Natural killer cell treated with Interleukin-12 subunit alpha and Interleukin-12 subunit beta and Interleukin-15 and Interleukin-18, amount 100 ng/mL, for 72 hours (primary cell): ENCODE data around the gene ARID4A. TPM values are rescaled to one million over a fixed set of nuclear protein-coding genes. Genes with fewer than 3 reads are reported as not detected.
"Not testable (repeated sequence)": the region's sequence is repeated elsewhere in the genome, so short reads cannot be mapped to it uniquely, and the experiment has no call there.

Experiments
- ATAC-seq, 2 donors: fragments of 150-1000 bp; cut with Tn5 transposase in 1 of 2; sonication (Bioruptor Pico), chemical (Tn5 transposase) in 1 of 2; 2 replicates each; pipeline ENCODE4 v1.10.0; 2021
- DNase-seq: peaks from one replicate; pipeline ENCODE4 v3.0.0; 2022; ENCODE audit warnings: low spot score
- H3K27ac Mint-ChIP-seq, 2 donors: 1 replicate in 1 of 2; 2 replicates in 1 of 2; pipeline ENCODE4 v1.8.0; 2022; ENCODE audit warnings: mixed read lengths in 2 of 2, mild to moderate bottlenecking in 1 of 2, moderate library complexity in 1 of 2
- H3K27me3 Mint-ChIP-seq, 2 donors: 1 replicate in 1 of 2; 2 replicates in 1 of 2; pipeline ENCODE4 v1.8.0; 2022; ENCODE audit warnings: mixed read lengths in 2 of 2
- H3K36me3 Mint-ChIP-seq: one replicate; pipeline ENCODE4 v1.8.0; 2022; ENCODE audit warnings: mixed read lengths
- H3K4me1 Mint-ChIP-seq, 2 donors: 1 replicate in 1 of 2; 2 replicates in 1 of 2; pipeline ENCODE4 v1.8.0; 2022; ENCODE audit warnings: low read depth in 2 of 2, mixed read lengths in 2 of 2, mild to moderate bottlenecking in 1 of 2
- H3K4me3 Mint-ChIP-seq: one replicate; pipeline ENCODE4 v1.8.0; 2022; ENCODE audit warnings: mixed read lengths
- H3K9me3 Mint-ChIP-seq: 2 replicates; pipeline ENCODE4 v1.8.0; 2022; ENCODE audit warnings: mixed read lengths
- total RNA-seq, 2 donors: library from RNA; stranded (reverse); gene quantifications; one replicate each; pipeline ENCODE4 v1.2.3, GENCODE V29; 2022

ARID4A gene
- total RNA-seq, 2 donors from 2014 or later = 33.0 to 35.6 TPM

DNA sequence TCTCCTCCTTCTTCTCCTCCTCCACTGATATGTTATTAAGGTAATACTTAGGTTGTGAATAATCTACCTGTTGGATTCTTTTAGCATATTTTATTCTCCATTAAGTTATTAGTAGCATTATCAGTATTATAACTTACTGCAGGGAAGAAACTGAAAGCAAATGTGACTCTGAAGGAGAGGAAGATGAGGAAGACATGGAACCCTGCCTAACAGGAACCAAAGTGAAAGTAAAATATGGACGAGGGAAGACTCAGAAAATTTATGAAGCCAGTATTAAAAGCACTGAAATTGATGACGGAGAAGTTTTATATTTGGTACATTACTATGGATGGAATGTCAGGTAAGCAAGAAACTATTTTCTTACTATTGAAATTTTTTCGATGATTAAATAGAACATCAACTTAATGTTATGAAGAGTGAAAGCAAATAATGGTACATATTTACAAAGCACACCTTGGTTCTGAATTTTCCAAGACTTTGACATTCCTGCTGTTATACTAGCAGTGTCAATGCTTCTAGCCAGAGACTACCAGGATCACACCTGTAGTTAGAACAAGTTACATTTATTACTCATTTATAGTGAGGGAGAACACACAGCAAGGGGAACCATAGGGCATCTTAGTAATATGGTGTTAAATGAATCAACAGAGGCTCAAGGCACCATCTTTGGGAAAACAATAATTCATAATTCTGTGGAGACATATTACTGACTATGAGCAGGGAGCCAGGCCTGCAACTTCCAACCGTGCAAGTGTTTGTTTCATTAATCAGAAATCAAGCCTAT is 55.4 kb downstream of the ARID4A start:
- DNase-seq = no peak
- Mint-ChIP-seq H3K36me3 (peaks cover 31% of the 10 kb centered on the region), H3K9me3 (no peaks in the 10 kb centered on the region), H3K27me3 (no peaks in the 10 kb centered on the region), H3K4me1 (peaks cover 15 to 21% of the 10 kb centered on the region in 2 donors), H3K27ac (peak overlapping the region; percentile 76 to 90), H3K4me3 (peak overlapping the region; percentile 87)
- ATAC-seq = no peak

DNA sequence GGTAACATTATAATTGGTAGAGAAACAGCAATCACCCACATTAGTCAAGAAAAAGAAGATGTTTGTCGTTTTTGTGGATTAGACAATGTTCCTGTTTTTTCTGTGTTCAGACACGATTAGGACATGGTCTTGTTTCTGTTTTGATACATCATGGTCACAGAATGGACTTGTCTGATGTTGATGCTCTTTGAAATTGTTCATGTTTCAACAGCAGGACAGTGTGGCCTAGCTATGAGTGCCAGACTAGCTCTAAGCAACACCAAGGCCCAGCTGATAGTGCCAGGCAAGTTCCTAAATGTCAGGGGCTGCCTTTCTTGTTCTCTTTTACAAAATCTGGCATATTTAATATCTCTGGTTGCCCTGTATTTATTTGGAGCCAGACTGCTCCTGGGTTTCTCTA is 56.5 kb downstream of the ARID4A start:
- Mint-ChIP-seq H3K4me3 (peak overlapping the region; percentile 10), H3K27me3 (no peaks in the 10 kb centered on the region), H3K4me1 (peaks cover 15 to 21% of the 10 kb centered on the region in 2 donors), H3K27ac (peak overlapping the region; percentile 76 to 90), H3K36me3 (peaks cover 27% of the 10 kb centered on the region), H3K9me3 (no peaks in the 10 kb centered on the region)
- ATAC-seq (no peak), DNase-seq (no peak)

DNA sequence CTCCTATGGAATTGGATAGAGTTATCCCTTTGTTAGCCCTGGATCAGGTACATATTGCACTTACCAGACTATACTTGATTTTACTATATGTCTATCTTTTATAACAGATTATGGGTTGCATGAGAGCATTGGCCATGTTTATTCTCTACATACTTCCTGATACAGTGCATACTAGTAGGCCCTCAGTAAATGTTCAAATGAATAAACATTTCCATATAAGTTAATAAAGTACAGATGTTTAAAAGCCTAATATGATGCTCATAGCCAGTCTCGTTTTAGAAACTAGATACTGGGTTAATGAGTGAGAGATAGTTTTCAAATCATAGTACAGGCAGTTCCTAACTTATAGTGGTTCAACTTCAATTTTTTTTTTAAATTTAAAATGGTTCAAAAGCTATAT is 57.9 kb downstream of the ARID4A start:
- no peaks in the 10 kb centered on the region for H3K9me3 Mint-ChIP-seq
- no peaks in the 10 kb centered on the region for H3K27me3 Mint-ChIP-seq
- H3K4me3 Mint-ChIP-seq = no peak overlapping the region
- ATAC-seq (no peak), DNase-seq (no peak)
- peaks cover 15 to 21% of the 10 kb centered on the region in 2 donors for H3K4me1 Mint-ChIP-seq
- peaks cover 20% of the 10 kb centered on the region for H3K36me3 Mint-ChIP-seq
- no peak overlapping the region for H3K27ac Mint-ChIP-seq

DNA sequence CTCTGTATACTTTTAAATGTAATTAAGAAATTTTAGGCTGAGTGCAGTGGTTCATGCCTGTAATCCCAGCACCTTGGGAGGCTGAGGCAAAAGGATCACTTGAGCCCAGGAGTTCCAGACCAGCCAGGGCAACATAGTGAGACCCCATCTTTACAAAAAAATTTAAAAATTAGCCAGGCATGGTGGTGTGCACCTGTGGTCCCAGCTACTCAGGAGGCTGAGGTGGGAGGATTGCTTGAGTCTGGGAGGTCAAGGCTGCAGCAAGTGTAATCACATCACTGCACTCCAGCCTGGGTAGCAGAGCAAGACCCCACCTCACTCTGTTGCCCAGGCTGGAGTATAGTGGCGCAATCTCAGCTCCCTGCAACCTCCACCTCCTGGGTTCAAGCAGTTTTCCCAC is 63.9 kb downstream of the ARID4A start:
- not testable (repeated sequence) for H3K4me3 Mint-ChIP-seq, H3K9me3 Mint-ChIP-seq, H3K27me3 Mint-ChIP-seq, H3K27ac Mint-ChIP-seq, DNase-seq, ATAC-seq, H3K4me1 Mint-ChIP-seq
- peaks cover 13% of the 10 kb centered on the region for H3K36me3 Mint-ChIP-seq

DNA sequence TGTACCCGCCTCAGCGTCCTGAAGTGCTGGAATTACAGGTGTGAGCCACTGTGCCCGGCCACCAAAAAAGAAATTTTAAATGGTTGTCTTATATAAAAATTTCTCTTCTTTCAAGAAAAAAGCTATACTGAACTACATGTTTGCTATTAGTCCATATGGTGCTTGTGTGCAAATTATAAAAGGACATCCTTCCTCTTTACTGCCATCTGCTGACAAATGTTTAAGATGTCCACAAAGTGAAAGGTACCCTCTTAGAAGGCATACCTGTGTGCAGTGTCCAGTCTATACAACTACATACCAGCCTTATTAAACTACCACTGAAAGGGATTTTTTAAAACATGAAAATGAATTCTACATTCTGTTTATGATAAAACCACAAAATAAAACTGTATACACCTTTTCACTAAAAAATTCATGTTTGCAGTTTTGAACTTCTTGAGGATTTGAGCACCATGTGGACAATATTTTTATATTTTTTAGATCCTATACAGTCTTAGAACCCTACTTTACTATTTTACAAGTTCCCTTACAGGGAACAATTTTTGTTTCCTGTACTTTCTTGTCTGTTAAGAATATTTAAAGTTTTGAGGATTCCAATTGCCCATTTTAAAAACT is 64.5 kb downstream of the ARID4A start:
- Mint-ChIP-seq H3K4me1 (no peaks in the 10 kb centered on the region), H3K36me3 (peaks cover 20% of the 10 kb centered on the region), H3K4me3 (no peak overlapping the region), H3K27me3 (no peaks in the 10 kb centered on the region), H3K9me3 (no peaks in the 10 kb centered on the region), H3K27ac (no peak overlapping the region)
- DNase-seq (no peak), ATAC-seq (no peak)

DNA sequence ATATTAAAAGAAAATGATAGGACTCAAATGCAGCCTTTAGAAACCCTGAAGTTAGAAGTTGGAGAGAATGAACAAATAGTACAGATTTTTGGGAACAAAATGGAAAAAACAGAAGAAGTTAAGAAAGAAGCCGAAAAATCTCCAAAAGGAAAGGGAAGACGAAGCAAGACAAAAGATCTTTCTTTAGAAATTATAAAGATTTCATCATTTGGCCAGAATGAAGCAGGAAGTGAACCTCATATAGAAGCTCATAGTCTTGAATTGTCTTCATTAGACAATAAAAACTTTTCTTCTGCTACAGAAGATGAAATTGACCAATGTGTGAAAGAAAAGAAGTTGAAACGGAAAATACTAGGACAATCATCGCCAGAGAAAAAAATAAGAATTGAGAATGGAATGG is 66.0 kb downstream of the ARID4A start:
- Mint-ChIP-seq H3K27me3 (no peaks in the 10 kb centered on the region), H3K4me3 (no peak overlapping the region), H3K9me3 (no peaks in the 10 kb centered on the region), H3K4me1 (no peaks in the 10 kb centered on the region), H3K36me3 (peaks cover 24% of the 10 kb centered on the region), H3K27ac (peak overlapping the region in 1 of 2 donors; percentile 5)
- no peak for ATAC-seq
- no peak for DNase-seq

DNA sequence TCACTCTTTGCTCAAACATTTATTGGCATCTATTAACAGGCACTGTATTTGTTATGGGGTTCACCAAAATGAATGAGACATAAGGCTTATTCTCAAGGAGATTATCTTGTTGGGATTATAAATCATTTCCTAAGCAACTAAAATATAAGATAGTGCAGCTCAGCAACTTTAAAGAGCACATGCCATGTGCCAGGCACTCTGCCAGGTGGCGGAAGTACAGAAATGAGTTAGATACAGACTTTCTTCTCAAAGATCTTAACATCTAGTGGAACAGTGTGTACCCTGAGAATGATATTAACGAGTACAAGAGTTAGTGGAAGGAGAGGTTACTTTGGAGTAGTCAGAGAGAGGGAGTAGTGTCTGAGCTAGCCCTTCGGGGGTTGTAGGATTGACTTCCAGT is 68.9 kb downstream of the ARID4A start:
- Mint-ChIP-seq H3K27me3 (no peaks in the 10 kb centered on the region), H3K4me1 (no peaks in the 10 kb centered on the region), H3K9me3 (no peaks in the 10 kb centered on the region), H3K36me3 (peaks cover 28% of the 10 kb centered on the region), H3K4me3 (no peak overlapping the region), H3K27ac (no peak overlapping the region)
- DNase-seq = no peak
- no peak for ATAC-seq

DNA sequence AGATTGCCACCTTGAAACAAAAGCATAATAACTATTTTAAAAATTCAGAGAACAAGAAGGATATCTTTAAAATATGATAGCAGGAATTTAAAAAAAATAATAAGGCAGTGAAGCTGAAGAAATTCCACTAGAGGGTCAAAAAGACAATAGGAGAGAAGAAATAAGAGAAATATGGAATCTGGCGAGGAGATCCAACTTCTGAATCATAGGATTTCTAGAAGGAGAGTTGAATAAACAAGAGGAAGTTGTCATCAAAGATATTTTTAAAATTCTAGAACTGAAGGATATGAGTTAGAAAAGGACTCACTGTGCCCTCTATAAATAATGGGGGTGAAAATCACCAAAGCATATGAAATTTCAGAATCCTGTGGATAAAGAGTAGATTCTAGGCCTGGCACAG is 70.6 kb downstream of the ARID4A start:
- H3K27me3 Mint-ChIP-seq = no peaks in the 10 kb centered on the region
- H3K9me3 Mint-ChIP-seq = no peaks in the 10 kb centered on the region
- no peak overlapping the region for H3K4me3 Mint-ChIP-seq
- no peak for ATAC-seq
- H3K4me1 Mint-ChIP-seq = no peaks in the 10 kb centered on the region
- H3K36me3 Mint-ChIP-seq = peaks cover 27% of the 10 kb centered on the region
- H3K27ac Mint-ChIP-seq = no peak overlapping the region
- DNase-seq = no peak

DNA sequence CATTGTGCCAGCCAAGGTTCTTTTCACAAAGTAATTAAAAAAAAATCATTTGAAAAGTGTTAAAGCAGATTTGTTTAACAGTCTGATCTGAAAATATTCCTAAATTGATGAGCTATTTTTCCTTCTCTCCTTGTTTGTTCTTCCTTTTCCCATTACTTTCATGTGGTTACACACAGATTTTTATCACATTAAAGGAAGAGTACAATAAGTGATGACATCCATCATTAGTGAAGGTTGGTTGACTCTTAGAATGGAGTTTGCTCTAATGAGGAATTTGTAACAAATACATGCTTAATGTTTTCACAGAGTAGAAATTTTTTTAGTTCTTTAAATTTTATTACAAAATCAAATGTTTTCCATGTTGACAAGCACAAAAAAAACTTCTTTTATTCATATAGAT is 78.4 kb downstream of the ARID4A start:
- Mint-ChIP-seq H3K27me3 (no peaks in the 10 kb centered on the region), H3K36me3 (peaks cover 25% of the 10 kb centered on the region), H3K4me3 (no peak overlapping the region), H3K27ac (no peak overlapping the region), H3K4me1 (peaks cover 9 to 14% of the 10 kb centered on the region in 2 donors), H3K9me3 (no peaks in the 10 kb centered on the region)
- ATAC-seq = no peak
- no peak for DNase-seq

DNA sequence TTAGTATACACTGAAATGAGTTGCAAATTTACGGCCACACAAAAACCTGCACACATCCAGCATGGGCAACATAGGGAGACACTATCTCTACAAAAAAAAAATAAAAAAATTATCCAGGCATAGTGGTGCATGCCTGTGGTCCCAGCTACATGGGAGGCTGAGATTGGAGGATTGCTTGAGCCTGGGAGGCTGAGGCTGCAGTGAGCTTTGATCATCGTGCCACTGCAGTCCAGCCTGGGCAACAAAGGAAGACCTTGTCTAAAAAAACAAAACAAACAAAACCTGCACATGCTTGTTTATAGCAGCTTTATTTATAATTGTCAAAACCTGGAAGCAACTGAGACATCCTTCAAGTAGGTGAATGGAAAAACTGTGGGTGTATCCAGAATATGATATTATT is 92.5 kb downstream of the ARID4A start:
- ATAC-seq (no peak), DNase-seq (no peak)
- Mint-ChIP-seq H3K27ac (no peak overlapping the region), H3K9me3 (no peaks in the 10 kb centered on the region), H3K36me3 (no peaks in the 10 kb centered on the region), H3K4me3 (no peak overlapping the region), H3K27me3 (no peaks in the 10 kb centered on the region), H3K4me1 (peaks cover 3 to 5% of the 10 kb centered on the region in 2 donors)

DNA sequence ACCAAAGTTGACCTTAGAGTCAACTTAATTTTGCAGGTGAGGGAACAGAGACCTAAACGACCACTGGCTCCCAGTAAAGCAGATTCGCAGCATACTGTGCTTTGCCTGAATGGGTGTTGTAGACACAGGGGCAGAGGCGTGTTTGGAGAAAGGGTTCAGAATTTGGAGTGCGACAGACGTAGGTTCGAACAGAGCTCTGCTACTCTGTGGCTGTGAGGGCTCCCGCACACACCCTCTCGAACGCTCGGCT is 97.1 kb downstream of the ARID4A start:
- DNase-seq (no peak), ATAC-seq (no peak)
- Mint-ChIP-seq H3K9me3 (no peaks in the 10 kb centered on the region), H3K27ac (peak overlapping the region; percentile 27 to 78), H3K4me1 (peaks cover 10 to 12% of the 10 kb centered on the region in 2 donors), H3K36me3 (no peaks in the 10 kb centered on the region), H3K4me3 (peak overlapping the region; percentile 73), H3K27me3 (no peaks in the 10 kb centered on the region)

DNA sequence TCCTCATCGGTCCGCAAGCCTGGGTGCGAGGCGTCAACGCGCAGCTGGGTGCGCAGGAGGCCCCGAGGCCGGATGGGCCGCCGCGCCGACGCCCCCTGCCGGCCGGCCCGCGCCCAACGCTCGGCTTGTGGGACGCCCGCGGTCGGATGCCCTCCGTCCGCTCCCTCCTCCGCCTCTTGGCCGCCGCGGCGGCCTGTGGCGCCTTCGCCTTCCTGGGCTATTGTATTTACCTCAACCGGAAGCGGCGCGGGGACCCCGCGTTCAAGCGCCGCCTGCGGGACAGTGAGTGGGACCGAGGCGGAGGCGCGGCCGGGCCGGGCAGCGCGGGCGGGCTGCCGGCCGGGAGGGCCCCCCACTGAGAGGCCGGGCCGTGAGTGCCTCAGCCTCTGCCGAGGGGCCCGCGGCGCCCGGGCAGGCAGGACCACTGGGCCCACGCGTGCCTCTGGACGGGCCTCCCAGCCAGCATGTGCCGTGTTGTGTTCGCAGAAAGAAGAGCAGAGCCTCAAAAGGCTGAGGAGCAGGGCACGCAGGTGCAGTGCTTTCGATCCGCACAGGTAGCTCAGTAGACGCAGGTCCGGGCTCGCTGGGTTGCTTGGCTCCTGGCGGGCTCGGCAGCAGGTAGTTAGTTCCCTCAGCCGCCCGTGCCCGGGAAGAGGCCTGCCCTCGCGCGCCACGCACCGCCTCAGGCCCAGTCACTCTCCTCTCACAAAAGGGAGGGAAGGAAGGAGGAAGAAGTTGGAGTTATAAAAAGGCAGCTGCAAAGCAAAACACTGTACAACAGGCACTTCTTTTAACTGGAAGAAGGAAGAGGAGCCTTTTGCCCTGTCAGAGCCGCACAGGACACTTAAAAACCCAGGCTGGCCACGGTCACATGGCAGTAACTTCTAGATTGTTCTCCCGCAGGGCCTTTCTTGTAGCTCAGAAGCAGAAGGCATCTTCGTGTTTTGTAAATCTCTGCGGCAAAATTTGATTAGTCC is 97.7 kb downstream of the ARID4A start, which contains the start of gene TOMM20L:
Gene TOMM20L, plus strand, starts transcription at position 119 of the 977 bp plus-strand sequence. Its CDS starts 28 bp downstream, at position 147.
- ATAC-seq = peak; percentile 95 to 97
- Mint-ChIP-seq H3K4me1 (peaks cover 10 to 12% of the 10 kb centered on the region in 2 donors), H3K9me3 (no peaks in the 10 kb centered on the region), H3K27me3 (no peaks in the 10 kb centered on the region), H3K27ac (peak within 1 kb of the TSS; percentile 50 to 78), H3K36me3 (no peaks in the 10 kb centered on the region), H3K4me3 (peak within 1 kb of the TSS; percentile 73)
- DNase-seq = peak; percentile 90

DNA sequence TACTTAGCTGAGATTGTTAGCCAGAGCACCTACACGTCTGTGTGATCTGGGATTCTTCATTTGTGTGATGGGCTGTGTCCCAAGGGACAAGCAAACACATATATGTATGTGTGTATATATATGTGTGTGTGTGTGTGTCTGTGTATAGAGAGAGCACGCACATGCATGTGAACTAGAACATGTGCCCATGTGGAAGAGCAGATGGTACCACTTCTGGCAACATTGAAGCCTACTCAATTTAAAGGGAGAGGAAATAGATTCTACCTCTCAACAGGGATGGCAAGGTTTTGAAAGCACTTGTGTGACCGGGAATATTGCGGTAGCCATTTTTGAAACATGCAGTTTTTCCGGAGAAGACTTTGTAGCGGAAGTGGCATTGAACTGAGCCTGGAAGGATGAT is 98.8 kb downstream of the ARID4A start:
- DNase-seq (no peak), ATAC-seq (no peak)
- H3K27ac Mint-ChIP-seq = no peak overlapping the region
- no peaks in the 10 kb centered on the region for H3K36me3 Mint-ChIP-seq
- H3K4me3 Mint-ChIP-seq = no peak overlapping the region
- H3K27me3 Mint-ChIP-seq = no peaks in the 10 kb centered on the region
- no peaks in the 10 kb centered on the region for H3K9me3 Mint-ChIP-seq
- peaks cover 10 to 12% of the 10 kb centered on the region in 2 donors for H3K4me1 Mint-ChIP-seq

DNA sequence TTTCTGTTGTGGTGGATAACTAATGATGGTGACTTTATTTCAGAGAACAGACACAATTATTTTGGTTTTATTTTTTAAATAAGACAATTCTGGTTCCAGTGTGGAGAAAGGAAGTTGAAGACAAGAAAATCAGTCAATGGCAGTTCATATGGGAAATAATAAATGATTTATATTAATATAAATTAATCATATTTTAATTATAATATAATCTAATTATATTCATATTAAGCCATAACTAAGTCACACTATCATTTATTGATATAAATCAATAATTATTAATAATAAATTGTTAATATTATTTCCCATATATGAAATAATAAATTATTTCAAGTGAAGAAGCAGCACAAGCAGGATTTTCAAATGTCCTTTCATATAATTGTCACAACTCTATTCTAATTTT is 100.1 kb downstream of the ARID4A start:
- Mint-ChIP-seq H3K27me3 (no peaks in the 10 kb centered on the region), H3K27ac (no peak overlapping the region), H3K4me3 (no peak overlapping the region), H3K9me3 (no peaks in the 10 kb centered on the region), H3K4me1 (peaks cover 10 to 12% of the 10 kb centered on the region in 2 donors), H3K36me3 (no peaks in the 10 kb centered on the region)
- ATAC-seq = no peak
- no peak for DNase-seq
